HCT116 (cell line): ENCODE measurements around the gene CERS3.

Source experiments
- CEBPB ChIP-seq: IDR thresholded peaks from 2 replicates; pipeline ENCODE4 v1.6.1; 2012; ENCODE audit warnings: low read depth
- CTCF ChIP-seq, 3 experiments: fragments of 200-600 bp in 1 of 3; sonication (generic) in 1 of 3; IDR thresholded peaks in 2 of 3; conservative IDR thresholded peaks in 1 of 3; 2 replicates each; pipeline ENCODE4 v1.5.1; 2012 to 2017; ENCODE audit warnings: low read depth in 2 of 3, low read length in 2 of 3, antibody characterized with exemption in 1 of 3, borderline replicate concordance in 1 of 3, control low read depth in 1 of 3, mild to moderate bottlenecking in 1 of 3, mixed read lengths in 1 of 3, mixed run types in 1 of 3, moderate library complexity in 1 of 3; ENCODE audit not compliant: insufficient read depth in 1 of 3
- ELF1 ChIP-seq: IDR thresholded peaks from 2 replicates; pipeline ENCODE4 v1.6.1; 2012; ENCODE audit warnings: low read depth, borderline replicate concordance
- EZH2 ChIP-seq: fragments of 200-600 bp; sonication (generic); IDR thresholded peaks from 2 replicates; pipeline ENCODE4 v1.6.1; 2017; ENCODE audit warnings: antibody characterized with exemption, mixed run types
- EZH2phosphoT487 ChIP-seq: fragments of 200-600 bp; IDR thresholded peaks from 2 replicates; pipeline ENCODE4 v1.6.1; 2018; ENCODE audit warnings: antibody characterized with exemption, borderline replicate concordance
- FOSL1 ChIP-seq: IDR thresholded peaks from 2 replicates; pipeline ENCODE4 v1.6.1; 2012; ENCODE audit warnings: low read depth
- JUND ChIP-seq: IDR thresholded peaks from 2 replicates; pipeline ENCODE4 v1.6.1; 2012
- POLR2A ChIP-seq: IDR thresholded peaks from 2 replicates; pipeline ENCODE4 v1.7.0; 2011; ENCODE audit warnings: borderline replicate concordance; ENCODE audit not compliant: insufficient read depth, insufficient read length; ENCODE audit errors: extremely low read depth
- POLR2AphosphoS5 ChIP-seq: IDR thresholded peaks from 2 replicates; pipeline ENCODE4 v1.6.1; 2011; ENCODE audit warnings: mild to moderate bottlenecking, low read depth, low read length, moderate library complexity
- REST ChIP-seq: IDR thresholded peaks from 2 replicates; pipeline ENCODE4 v1.6.1; 2012; ENCODE audit warnings: low read depth
- SP1 ChIP-seq: IDR thresholded peaks from 2 replicates; pipeline ENCODE4 v1.6.1; 2012; ENCODE audit warnings: low read depth
- SRF ChIP-seq: IDR thresholded peaks from 2 replicates; pipeline ENCODE4 v1.6.1; 2012; ENCODE audit warnings: low read depth
- YY1 ChIP-seq: IDR thresholded peaks from 2 replicates; pipeline ENCODE4 v1.6.1; 2011; ENCODE audit warnings: low read length, low read depth, moderate library complexity, mild to moderate bottlenecking; ENCODE audit not compliant: insufficient replicate concordance; ENCODE audit errors: extremely low read depth
- ZFX ChIP-seq: fragments of 450-650 bp; IDR thresholded peaks from 2 replicates; pipeline ENCODE4 v1.6.1; 2017

GRCh38 chr15:100483370-100483769 lies 45.4 kb downstream of the CERS3 start:
- no peak for TF ChIP-seq POLR2AphosphoS5
- no peak for TF ChIP-seq EZH2phosphoT487
- no peak for TF ChIP-seq EZH2
- no peak for TF ChIP-seq CTCF (IDR thresholded peaks at IDR 0.05 in 2 of 3, conservative IDR thresholded peaks at IDR 0.05 in 1 of 3; ENCODE audit: borderline replicate concordance in 1 of 3, insufficient read depth in 1 of 3, low read depth in 2 of 3, low read length in 2 of 3)
- TF ChIP-seq JUND: no peak
- no peak for TF ChIP-seq REST
- TF ChIP-seq YY1: no peak
- no peak for TF ChIP-seq ELF1
- TF ChIP-seq POLR2A: no peak
- TF ChIP-seq FOSL1: no peak
- TF ChIP-seq SP1: no peak
- TF ChIP-seq CEBPB: no peak
- TF ChIP-seq SRF: no peak
- no peak for TF ChIP-seq ZFX
